Fibroblast of the aortic adventitia (primary cell): ENCODE data around the gene TUBB1. TPM values are rescaled to one million over a fixed set of nuclear protein-coding genes. Genes with fewer than 3 reads are reported as not detected.

Experiments used
- DNase-seq: peaks from one replicate; pipeline ENCODE4 v3.0.0-alpha.2; 2010; ENCODE audit warnings: low read depth
- H3K4me3 ChIP-seq: 2 replicates; pipeline ENCODE4 v1.5.1; 2011; ENCODE audit warnings: low read depth, mild to moderate bottlenecking, control low read depth, low read length, moderate library complexity
- total RNA-seq: library from RNA; depleted of rRNA; stranded (reverse); fragments of >200 nt; gene quantifications from 2 replicates; pipeline ENCODE4 v1.2.3, GENCODE V29; 2012; ENCODE audit warnings: low replicate concordance
- TF ChIP-seq, protein P1 (sequence below): IDR thresholded peaks from 2 replicates; pipeline ENCODE4 v1.5.1; 2011; ENCODE audit warnings: mild to moderate bottlenecking, low read length, control low read depth, inconsistent platforms; ENCODE audit not compliant: insufficient read depth

Gene TUBB1
- total RNA-seq, 1 donor, result not detected

DNA sequence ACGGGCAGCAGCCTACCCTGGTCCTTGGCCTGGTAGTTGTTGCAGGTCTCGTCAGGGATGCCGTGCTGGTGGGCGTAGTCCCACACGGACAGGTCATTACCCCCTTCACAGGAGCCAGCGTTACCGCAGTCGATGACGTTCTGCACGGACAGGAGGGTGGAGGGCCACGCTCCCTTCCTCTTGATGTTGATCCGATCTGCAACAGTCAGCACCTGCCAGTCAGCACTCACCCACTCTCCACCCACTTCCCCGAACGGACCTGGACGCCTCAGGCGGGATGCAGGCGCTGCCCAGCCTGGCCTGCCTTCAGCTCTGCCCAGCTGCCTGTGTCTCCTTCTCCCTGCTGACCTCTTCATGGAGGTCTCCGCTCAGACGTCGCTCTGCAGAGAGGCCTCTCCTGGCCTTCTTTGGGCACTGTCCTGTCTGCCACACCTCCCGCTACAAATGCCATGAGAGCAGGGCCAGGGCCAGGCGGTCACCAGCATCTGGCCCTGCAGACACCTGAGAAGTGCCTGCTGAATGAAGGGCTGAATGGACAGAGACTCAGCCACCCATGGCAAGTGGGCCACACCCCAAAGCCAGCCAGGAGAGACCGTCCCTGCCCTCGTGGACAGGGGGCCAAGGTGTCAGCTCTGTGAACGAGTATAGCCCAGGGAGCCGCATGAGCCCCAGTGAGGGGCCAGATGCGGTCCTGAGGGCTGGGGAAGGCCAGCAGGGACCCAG, 17.6 kb upstream of the TUBB1 start:
- DNase-seq, result no peak
- H3K4me3 ChIP-seq, result no peak overlapping the region
- TF ChIP-seq, protein P1, sequence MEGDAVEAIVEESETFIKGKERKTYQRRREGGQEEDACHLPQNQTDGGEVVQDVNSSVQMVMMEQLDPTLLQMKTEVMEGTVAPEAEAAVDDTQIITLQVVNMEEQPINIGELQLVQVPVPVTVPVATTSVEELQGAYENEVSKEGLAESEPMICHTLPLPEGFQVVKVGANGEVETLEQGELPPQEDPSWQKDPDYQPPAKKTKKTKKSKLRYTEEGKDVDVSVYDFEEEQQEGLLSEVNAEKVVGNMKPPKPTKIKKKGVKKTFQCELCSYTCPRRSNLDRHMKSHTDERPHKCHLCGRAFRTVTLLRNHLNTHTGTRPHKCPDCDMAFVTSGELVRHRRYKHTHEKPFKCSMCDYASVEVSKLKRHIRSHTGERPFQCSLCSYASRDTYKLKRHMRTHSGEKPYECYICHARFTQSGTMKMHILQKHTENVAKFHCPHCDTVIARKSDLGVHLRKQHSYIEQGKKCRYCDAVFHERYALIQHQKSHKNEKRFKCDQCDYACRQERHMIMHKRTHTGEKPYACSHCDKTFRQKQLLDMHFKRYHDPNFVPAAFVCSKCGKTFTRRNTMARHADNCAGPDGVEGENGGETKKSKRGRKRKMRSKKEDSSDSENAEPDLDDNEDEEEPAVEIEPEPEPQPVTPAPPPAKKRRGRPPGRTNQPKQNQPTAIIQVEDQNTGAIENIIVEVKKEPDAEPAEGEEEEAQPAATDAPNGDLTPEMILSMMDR, result no peak

DNA sequence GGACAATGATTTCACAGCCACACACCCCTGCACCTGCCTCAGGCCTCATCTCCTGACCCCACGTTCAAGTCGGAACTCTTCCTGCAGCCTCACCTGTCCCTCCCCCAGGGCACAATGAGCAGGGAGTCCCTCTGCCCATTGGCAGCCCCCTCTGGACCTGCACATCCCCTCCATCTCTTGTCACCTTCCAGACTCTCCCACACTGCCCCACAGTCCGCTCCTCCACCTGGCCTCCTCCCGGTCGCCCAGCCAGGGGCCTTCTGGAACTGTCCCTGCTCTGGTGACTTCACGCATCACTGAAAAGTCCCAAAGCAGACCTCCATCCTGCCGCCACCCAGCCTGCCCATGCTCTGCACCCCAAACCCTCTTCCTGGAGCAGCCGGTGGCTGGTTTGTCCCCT, 16.8 kb upstream of the TUBB1 start:
- H3K4me3 ChIP-seq, result no peak overlapping the region
- TF ChIP-seq, protein P1, result no peak
- DNase-seq, result no peak

DNA sequence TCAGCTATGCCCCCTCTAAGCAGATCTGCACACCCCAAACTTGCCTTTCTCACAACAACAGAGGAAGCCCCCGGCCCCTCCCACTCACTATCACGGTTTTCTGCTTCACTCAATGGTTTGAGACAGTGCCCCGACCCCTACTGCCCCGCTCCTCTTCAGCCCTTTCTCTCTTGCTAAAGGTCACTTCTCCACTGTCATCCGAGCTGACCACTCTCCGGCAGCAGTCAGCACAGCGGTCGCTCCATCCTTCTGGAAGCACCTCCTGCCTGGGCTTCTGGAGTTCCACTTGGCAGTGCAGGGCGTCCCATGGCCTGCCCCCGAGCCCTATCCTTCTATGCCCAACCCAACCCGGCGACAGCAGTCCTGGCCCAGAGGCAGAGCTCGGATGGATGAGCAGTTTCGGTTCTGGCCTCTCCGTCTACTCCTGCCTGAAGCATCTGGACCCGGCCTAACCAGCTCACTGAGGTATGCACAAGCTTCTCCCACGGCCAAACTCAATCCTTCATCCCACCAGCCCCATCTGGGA, 16.3 kb upstream of the TUBB1 start:
- no peak for DNase-seq
- TF ChIP-seq, protein P1, result no peak

DNA sequence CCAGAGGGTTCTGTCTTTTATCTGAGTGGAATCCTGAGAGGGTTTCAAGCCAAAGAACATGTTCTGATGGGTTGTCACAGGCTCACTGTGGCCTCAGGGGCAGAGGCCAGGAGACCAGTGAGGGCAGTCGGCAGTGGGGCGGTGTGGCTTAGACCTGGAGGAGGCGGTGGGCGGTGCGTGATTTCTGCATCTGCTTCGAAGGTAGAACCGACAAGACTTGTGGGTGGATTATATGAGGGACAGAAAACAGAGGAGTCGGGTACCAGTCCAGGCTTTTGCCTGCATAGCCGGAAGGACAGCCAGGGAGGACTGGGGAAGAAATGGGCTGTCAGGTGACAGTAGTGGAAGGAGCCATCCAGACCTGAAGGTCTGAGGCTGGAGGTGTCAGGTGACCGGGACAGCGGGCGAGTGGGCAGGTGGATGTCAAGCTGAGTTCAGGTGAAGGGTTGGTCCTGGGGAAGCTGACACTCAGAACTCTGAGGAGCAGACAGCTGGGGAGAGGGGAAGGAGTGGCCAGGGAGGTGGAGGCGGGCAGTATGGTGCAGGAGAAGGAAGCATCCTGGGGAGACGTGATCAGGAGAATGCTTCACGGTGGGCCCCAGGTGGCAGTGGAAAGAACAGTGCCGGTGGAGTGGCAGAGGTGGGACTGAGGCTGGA, 15.3 kb upstream of the TUBB1 start:
- DNase-seq, result no peak
- H3K4me3 ChIP-seq, result no peak overlapping the region
- TF ChIP-seq, protein P1, result no peak

More for the DNA sequence above, 16.3 kb upstream of the TUBB1 start:
- H3K4me3 ChIP-seq, result no peak overlapping the region

DNA sequence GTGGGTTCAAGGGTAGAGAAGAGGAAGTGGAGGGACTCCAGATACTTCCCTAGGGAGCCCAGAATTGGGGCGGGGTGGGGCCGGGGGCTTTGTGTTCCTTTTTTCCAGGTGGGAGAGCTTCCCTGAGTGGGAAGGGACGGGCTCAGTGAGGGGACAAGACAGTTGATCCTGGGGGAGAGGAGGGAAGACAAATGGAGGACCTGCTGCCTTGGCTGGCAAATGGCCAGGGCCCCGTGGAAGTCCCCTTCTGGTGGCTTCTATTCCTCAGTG, 14.8 kb upstream of the TUBB1 start:
- TF ChIP-seq, protein P1, result no peak
- H3K4me3 ChIP-seq, result no peak overlapping the region
- DNase-seq, result no peak

DNA sequence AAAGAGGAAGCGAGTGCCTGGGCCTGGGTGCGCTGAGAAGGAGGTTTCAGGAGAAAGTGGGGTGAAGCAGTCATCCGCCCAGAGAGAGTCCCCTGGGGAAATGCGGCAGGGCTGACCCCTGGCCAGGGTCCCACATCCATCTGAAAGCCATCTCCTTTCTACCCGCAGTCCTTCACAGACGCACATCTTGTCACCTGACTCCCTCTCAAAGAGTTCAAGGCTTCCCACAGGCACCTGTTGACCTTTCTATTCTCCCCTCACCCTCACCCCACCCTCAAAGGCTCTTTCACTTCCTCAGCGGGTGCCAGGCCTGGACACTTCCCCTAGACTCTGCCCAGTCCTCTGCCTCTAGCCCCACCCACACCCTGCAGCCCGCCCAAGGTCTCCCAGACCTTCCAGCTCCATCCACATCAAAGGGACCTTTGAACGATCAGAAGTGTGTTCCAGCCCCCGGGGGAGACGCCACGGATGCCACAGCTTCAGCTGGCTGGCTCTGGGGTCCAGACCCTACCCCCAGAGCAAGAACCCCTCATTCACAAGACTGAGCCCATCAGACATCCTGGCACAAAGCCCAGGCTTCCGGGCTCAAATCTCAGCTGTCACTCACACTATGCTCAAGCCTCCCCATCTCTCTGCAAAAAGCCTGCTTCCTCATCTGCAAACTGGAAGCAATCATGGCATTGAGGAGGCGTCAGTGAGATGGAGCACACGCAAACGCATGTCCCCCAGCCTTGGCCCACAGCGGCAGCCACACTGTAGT, 14.3 kb upstream of the TUBB1 start:
- H3K4me3 ChIP-seq, result no peak overlapping the region
- TF ChIP-seq, protein P1, result no peak
- no peak for DNase-seq
